HepG2 (cell line): ENCODE data around the gene IQSEC1. TPM values are rescaled to one million over a fixed set of nuclear protein-coding genes. Genes with fewer than 3 reads are reported as not detected.

Experiments
- ATAC-seq: fragments of 200-7000 bp; cut with Tn5 transposase; 3 replicates; pipeline ENCODE4 v1.9.1; 2020; ENCODE audit warnings: mild to moderate bottlenecking, moderate library complexity
- BruUV-seq: library from RNA; stranded (reverse); fragments of 400-500 nt; replicated peaks from 2 replicates; lab custom pipeline; 2021; lab: Mats Ljungman, UMichigan
- CTCF ChIA-PET: fragments of 300-600 bp; formaldehyde crosslinking; extraction: SDS; loops from one replicate; lab custom pipeline; 2021; ENCODE audit warnings: low total read pairs, inconsistent platforms, low intra/inter-chr PET ratio; lab: Yijun Ruan, JAX
- POLR2A ChIA-PET: fragments of 350-600 bp; sonication (Branson Sonifier 250); formaldehyde crosslinking; loops from one replicate; lab custom pipeline; 2020; ENCODE audit warnings: antibody characterized with exemption, inconsistent platforms; lab: Yijun Ruan, JAX
- DNase-seq: peaks from one replicate; pipeline ENCODE4 v3.0.0-alpha.2; 2015; ENCODE audit warnings: low spot score
- FAIRE-seq: peaks from 3 replicates; lab custom pipeline; 2011; peaks lifted over from hg19 to GRCh38; lab: Jason Lieb, UNC
- H2AFZ ChIP-seq: one replicate; pipeline ENCODE4 v1.6.1; 2011; ENCODE audit warnings: low read length, inconsistent platforms
- H3K27ac ChIP-seq: fragments of 300-600 bp; 3 replicates; pipeline ENCODE4 v1.8.0; 2011; ENCODE audit warnings: mixed run types, mild to moderate bottlenecking, mixed read lengths, low read length, inconsistent platforms; ENCODE audit not compliant: insufficient read depth; ENCODE audit errors: extremely low read length
- H3K27me3 ChIP-seq, 2 experiments: fragments of 200-600 bp in 1 of 2; 2 replicates in 1 of 2; 3 replicates in 1 of 2; pipeline versions ENCODE4 v1.6.0 to v1.8.0; 2011; ENCODE audit warnings: low read length in 2 of 2, mild to moderate bottlenecking in 2 of 2, moderate library complexity in 2 of 2, inconsistent platforms in 1 of 2; ENCODE audit not compliant: insufficient read depth in 2 of 2, control insufficient read depth in 1 of 2
- H3K36me3 ChIP-seq, 2 experiments: fragments of 200-600 bp in 1 of 2; replicated peaks in 1 of 2; 2 replicates in 1 of 2; 3 replicates in 1 of 2; pipeline versions ENCODE4 v1.5.1 to v1.8.0; 2011; ENCODE audit warnings: low read length in 2 of 2, inconsistent platforms in 1 of 2; ENCODE audit not compliant: insufficient read depth in 2 of 2, control insufficient read depth in 1 of 2
- H3K4me1 ChIP-seq: 2 replicates; pipeline ENCODE4 v1.5.1; 2012; ENCODE audit warnings: low read length, inconsistent platforms; ENCODE audit not compliant: insufficient read depth
- H3K4me2 ChIP-seq: 2 replicates; pipeline ENCODE4 v1.6.0; 2011; ENCODE audit warnings: low read depth, low read length, inconsistent platforms
- H3K4me3 ChIP-seq, 3 experiments: fragments of 200-600 bp in 1 of 3; sonication (generic), shearing (Covaris generic) in 1 of 3; replicated peaks in 1 of 3; 2 replicates each; pipeline ENCODE4 v1.5.1; 2011 to 2016; ENCODE audit warnings: low read length in 3 of 3, inconsistent platforms in 2 of 3, low read depth in 2 of 3, mild to moderate bottlenecking in 2 of 3, control low read depth in 1 of 3, mixed read lengths in 1 of 3; ENCODE audit not compliant: insufficient read depth in 1 of 3
- H3K79me2 ChIP-seq: one replicate; pipeline ENCODE4 v1.6.1; 2011; ENCODE audit warnings: low read length, inconsistent platforms; ENCODE audit not compliant: insufficient read depth
- H3K9ac ChIP-seq: 2 replicates; pipeline ENCODE4 v1.6.0; 2011; ENCODE audit warnings: mild to moderate bottlenecking, low read depth, low read length, inconsistent platforms; ENCODE audit not compliant: insufficient read depth
- H3K9me3 ChIP-seq: 2 replicates; pipeline ENCODE4 v1.5.1; 2012; ENCODE audit warnings: mild to moderate bottlenecking, low read length
- H4K20me1 ChIP-seq: 2 replicates; pipeline ENCODE4 v1.6.0; 2011; ENCODE audit warnings: inconsistent platforms, mild to moderate bottlenecking, low read length, moderate library complexity; ENCODE audit not compliant: insufficient read depth
- CEBPB ChIP-seq: IDR thresholded peaks from 2 replicates; pipeline ENCODE4 v1.6.1; 2011; ENCODE audit warnings: low read depth, low read length, improper control_type of control experiment, borderline replicate concordance
- GLI4 ChIP-seq: sonication (generic); formaldehyde crosslinking; IDR thresholded peaks from 2 replicates; pipeline ENCODE4 v1.5.1; 2020; ENCODE audit warnings: missing genetic modification reagents, mild to moderate bottlenecking, moderate library complexity, borderline replicate concordance
- KLF13 ChIP-seq: sonication (generic); formaldehyde crosslinking; IDR thresholded peaks from 2 replicates; pipeline ENCODE4 v1.4.0; 2020; ENCODE audit warnings: mild to moderate bottlenecking, missing genetic modification reagents
- ZFX ChIP-seq: sonication (generic); formaldehyde crosslinking; IDR thresholded peaks from 2 replicates; pipeline ENCODE4 v1.4.0; 2020; ENCODE audit warnings: mild to moderate bottlenecking, low read depth, missing genetic modification reagents, moderate library complexity
- ZNF230 ChIP-seq: sonication (generic); formaldehyde crosslinking; IDR thresholded peaks from 2 replicates; pipeline ENCODE4 v1.4.0; 2020; ENCODE audit warnings: mild to moderate bottlenecking, missing genetic modification reagents
- ZNF607 ChIP-seq: sonication (generic); formaldehyde crosslinking; IDR thresholded peaks from 2 replicates; pipeline ENCODE4 v1.5.1; 2020; ENCODE audit warnings: missing genetic modification reagents, mild to moderate bottlenecking, borderline replicate concordance
- ZNF737 ChIP-seq: sonication (generic); formaldehyde crosslinking; IDR thresholded peaks from 2 replicates; pipeline ENCODE4 v1.5.0; 2020; ENCODE audit warnings: missing genetic modification reagents, mild to moderate bottlenecking, borderline replicate concordance
- WGBS: methylation state at CpG from one replicate; pipeline ENCODE4 v1.1.6; 2017; ENCODE audit warnings: low lambda C conversion rate; 5-methylcytosine and 5-hydroxymethylcytosine counted together
- in situ Hi-C: cut with HindIII; loops from 2 replicates; pipeline ENCODE4 v1.10.0; 2017; ENCODE audit warnings: low pct_unique_long_range_greater_than_20kb; ENCODE audit not compliant: extremely low pct_ligation_motif_present
- intact Hi-C: fragments of 100-400 bp; cut with micrococcal nuclease; formaldehyde crosslinking; loops from one replicate; pipeline ENCODE4 v1.10.0; 2022; ENCODE audit not compliant: unreplicated experiment
- polyA plus RNA-seq, 8 experiments: library from polyadenylated mRNA; depleted of rRNA in 3 of 8; stranded (reverse) in 7 of 8; unstranded in 1 of 8; fragments of >200 nt; fragmentation: Illumina TruSeq in 4 of 8; extraction: Trizol in 4 of 8; gene quantifications; 2 replicates each; pipeline versions ENCODE4 v1.2.1 to v1.2.3, GENCODE V29; 2011 to 2016; ENCODE audit warnings: low read depth in 4 of 8, missing spikeins in 1 of 8, mixed read lengths in 1 of 8; ENCODE audit not compliant: insufficient read depth in 1 of 8
- total RNA-seq, 5 experiments: library from RNA; depleted of rRNA; stranded (reverse); fragments of >200 nt; fragmentation: Illumina TruSeq; extraction: Trizol; gene quantifications; 2 replicates each; pipeline ENCODE4 v1.2.3, GENCODE V29; 2016; ENCODE audit warnings: low read depth in 1 of 5

The IQSEC1 gene
- total and polyA plus RNA-seq, 2 of the 13 experiments (the other 11 are each of a cell fraction or from before 2014, with no cell fraction given), result 17.4 to 20.2 TPM

- intact Hi-C loops, result no loop called here
- DNase-seq (no peak), ATAC-seq (no peak), FAIRE-seq (no peak)
- TF ChIP-seq KLF13, result no peak
- no peak for TF ChIP-seq ZFX
- no peak for TF ChIP-seq ZNF230
- TF ChIP-seq GLI4 (CRISPR knock-in tag), result no peak
- TF ChIP-seq ZNF607 (CRISPR knock-in tag), result no peak
- H3K4me2 ChIP-seq, result no peak overlapping the region
- H3K4me3 ChIP-seq, result no peak overlapping the region
- ChIA-PET POLR2A (no interaction called here), CTCF (no interaction called here)
- no peaks in the 10 kb centered on the region for H3K4me1 ChIP-seq
- no peaks in the 10 kb centered on the region for H3K79me2 ChIP-seq
- no TSS peak for BruUV-seq
- H3K27ac ChIP-seq, result no peak overlapping the region
- H3K27me3 ChIP-seq, result no peaks in the 10 kb centered on the region; a peak in 1 of 5 replicates
- no peak overlapping the region for H2AFZ ChIP-seq
- H3K9me3 ChIP-seq, result no peaks in the 10 kb centered on the region
- H4K20me1 ChIP-seq, result no peaks in the 10 kb centered on the region
- in situ Hi-C loops, result no loop called here
- no peaks in the 10 kb centered on the region; a peak in 1 of 5 replicates for H3K36me3 ChIP-seq
- no peak overlapping the region for H3K9ac ChIP-seq
- 96% methylated on average over 10 of the region's 14 CpGs for WGBS
Observed at GRCh38 chr3:13039213-13039896, 33.9 kb downstream of the IQSEC1 start.

DNA sequence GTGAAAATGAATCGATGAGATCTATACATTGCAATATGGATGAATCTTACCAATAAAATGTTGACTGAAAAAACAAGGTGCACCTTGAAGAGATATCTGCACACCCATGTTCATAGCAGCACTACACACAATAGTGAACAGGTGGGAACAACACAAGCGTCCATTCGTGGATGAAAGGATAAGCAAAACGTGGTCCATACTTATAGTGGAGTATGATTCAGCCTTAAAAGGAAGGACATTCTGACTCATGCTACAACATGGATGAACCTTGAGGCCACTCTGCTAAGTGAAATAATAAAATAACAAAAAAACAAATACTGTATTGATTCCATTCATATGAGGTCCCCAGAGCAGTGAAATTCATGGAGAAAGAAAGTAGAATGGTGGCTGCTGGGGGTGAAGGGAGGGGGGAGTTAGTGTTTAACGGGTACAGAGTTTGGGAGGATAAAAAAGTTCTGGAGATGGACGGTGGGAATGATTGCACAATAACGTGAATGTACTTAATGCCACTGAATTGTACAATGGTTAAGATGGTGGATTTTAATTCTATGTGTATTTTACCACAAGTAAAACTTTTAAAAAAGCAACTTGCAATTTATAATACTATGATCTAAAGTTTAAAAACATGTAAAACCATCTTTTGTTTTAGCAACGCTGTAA, 35.6 kb downstream of the IQSEC1 start:
- CTCF ChIA-PET, result no interaction called here
- TF ChIP-seq CEBPB, result peak; percentile 78
- no peak for TF ChIP-seq ZNF737 (CRISPR knock-in tag)
- Histone ChIP-seq H3K36me3 (no peaks in the 10 kb centered on the region), H2AFZ (no peak overlapping the region), H3K27me3 (no peaks in the 10 kb centered on the region; a peak in 1 of 5 replicates), H3K27ac (no peak overlapping the region), H3K9me3 (no peaks in the 10 kb centered on the region), H3K79me2 (no peaks in the 10 kb centered on the region), H3K9ac (no peak overlapping the region), H4K20me1 (no peaks in the 10 kb centered on the region), H3K4me3 (no peak overlapping the region), H3K4me1 (no peaks in the 10 kb centered on the region), H3K4me2 (no peak overlapping the region)
- DNase-seq (no peak), ATAC-seq (no peak), FAIRE-seq (no peak)
- POLR2A ChIA-PET, result no interaction called here
- BruUV-seq, result no TSS peak
- WGBS, result 92% methylated on average over 8 of the region's 8 CpGs
- intact Hi-C loops, result no loop called here
- in situ Hi-C loops, result no loop called here
